ENCODE data around the gene TMEM165.

Gene TMEM165

GRCh38 chr4:55435141-55435841, 39.5 kb downstream of the TMEM165 start:
- H3K9me3 ChIP-seq (ENCODE audit: control insufficient read depth, insufficient read depth, low read length), result no peaks in the 10 kb centered on the region
- no CpG with 5 or more reads among the region's 3 CpGs for WGBS (ENCODE audit: insufficient coverage, insufficient read length)
- H3K4me3 ChIP-seq (ENCODE audit: low read length), result no peak overlapping the region
- H3K27ac ChIP-seq (ENCODE audit: low read length), result no peak overlapping the region
- no peaks in the 10 kb centered on the region for H3K36me3 ChIP-seq (ENCODE audit: control insufficient read depth, insufficient read depth, low read length)
- H3K27me3 ChIP-seq (ENCODE audit: control insufficient read depth, insufficient read depth, low read length), result no peaks in the 10 kb centered on the region
- no peak for DNase-seq (ENCODE audit: low read depth, low spot score)
- peaks cover 1% of the 10 kb centered on the region; the same call in 1 of the 2 replicates for H3K4me1 ChIP-seq (ENCODE audit: control insufficient read depth, insufficient read depth, low read length)

GRCh38 chr4:55437356-55437796, 41.6 kb downstream of the TMEM165 start:
- no peak overlapping the region for H3K4me3 ChIP-seq (ENCODE audit: low read length)
- no peak for DNase-seq (ENCODE audit: low read depth, low spot score)
- no CpG with 5 or more reads among the region's 5 CpGs for WGBS (ENCODE audit: insufficient coverage, insufficient read length)
- no peaks in the 10 kb centered on the region for H3K9me3 ChIP-seq (ENCODE audit: control insufficient read depth, insufficient read depth, low read length)
- H3K27me3 ChIP-seq (ENCODE audit: control insufficient read depth, insufficient read depth, low read length), result no peaks in the 10 kb centered on the region
- H3K27ac ChIP-seq (ENCODE audit: low read length), result no peak overlapping the region
- peaks cover 1% of the 10 kb centered on the region; the same call in 1 of the 2 replicates for H3K4me1 ChIP-seq (ENCODE audit: control insufficient read depth, insufficient read depth, low read length)
- no peaks in the 10 kb centered on the region for H3K36me3 ChIP-seq (ENCODE audit: control insufficient read depth, insufficient read depth, low read length)

DNA sequence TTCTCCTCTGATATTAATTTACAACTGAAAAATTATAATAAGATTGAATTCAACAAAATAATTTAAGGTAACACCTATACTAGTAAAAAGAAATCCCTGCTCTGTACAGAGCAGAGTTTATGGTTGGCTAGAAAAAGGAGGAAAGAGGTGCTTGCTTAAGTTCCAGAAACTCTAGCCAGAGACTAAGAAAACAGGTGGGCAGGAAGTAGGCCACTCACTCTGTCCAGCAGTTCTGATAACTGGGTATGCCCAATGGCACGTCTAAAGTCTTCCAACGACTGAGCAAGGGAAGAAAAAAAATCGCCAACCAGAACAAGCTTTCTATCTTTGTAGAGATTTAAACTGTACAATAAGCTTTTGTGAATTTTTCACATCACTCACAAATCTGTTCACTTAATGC, 42.1 kb downstream of the TMEM165 start:
- DNase-seq (ENCODE audit: low read depth, low spot score), result no peak
- Histone ChIP-seq H3K27me3 (ENCODE audit: control insufficient read depth, insufficient read depth, low read length) (no peaks in the 10 kb centered on the region), H3K36me3 (ENCODE audit: control insufficient read depth, insufficient read depth, low read length) (no peaks in the 10 kb centered on the region), H3K27ac (ENCODE audit: low read length) (no peak overlapping the region), H3K4me1 (ENCODE audit: control insufficient read depth, insufficient read depth, low read length) (peaks cover 1% of the 10 kb centered on the region; the same call in 1 of the 2 replicates), H3K4me3 (ENCODE audit: low read length) (no peak overlapping the region), H3K9me3 (ENCODE audit: control insufficient read depth, insufficient read depth, low read length) (no peaks in the 10 kb centered on the region)
- no CpG with 5 or more reads among the region's 3 CpGs for WGBS (ENCODE audit: insufficient coverage, insufficient read length)

- WGBS (ENCODE audit: insufficient coverage, insufficient read length), result no CpG with 5 or more reads among the region's 2 CpGs
- no peaks in the 10 kb centered on the region for H3K4me1 ChIP-seq (ENCODE audit: control insufficient read depth, insufficient read depth, low read length)
- no peak overlapping the region for H3K4me3 ChIP-seq (ENCODE audit: low read length)
- no peak for DNase-seq (ENCODE audit: low read depth, low spot score)
- H3K27ac ChIP-seq (ENCODE audit: low read length), result no peak overlapping the region
- H3K9me3 ChIP-seq (ENCODE audit: control insufficient read depth, insufficient read depth, low read length), result no peaks in the 10 kb centered on the region
- H3K27me3 ChIP-seq (ENCODE audit: control insufficient read depth, insufficient read depth, low read length), result no peaks in the 10 kb centered on the region
- no peaks in the 10 kb centered on the region for H3K36me3 ChIP-seq (ENCODE audit: control insufficient read depth, insufficient read depth, low read length)
These were observed 42.6 kb downstream of the TMEM165 start for GRCh38 chr4:55438314-55438713.

DNA sequence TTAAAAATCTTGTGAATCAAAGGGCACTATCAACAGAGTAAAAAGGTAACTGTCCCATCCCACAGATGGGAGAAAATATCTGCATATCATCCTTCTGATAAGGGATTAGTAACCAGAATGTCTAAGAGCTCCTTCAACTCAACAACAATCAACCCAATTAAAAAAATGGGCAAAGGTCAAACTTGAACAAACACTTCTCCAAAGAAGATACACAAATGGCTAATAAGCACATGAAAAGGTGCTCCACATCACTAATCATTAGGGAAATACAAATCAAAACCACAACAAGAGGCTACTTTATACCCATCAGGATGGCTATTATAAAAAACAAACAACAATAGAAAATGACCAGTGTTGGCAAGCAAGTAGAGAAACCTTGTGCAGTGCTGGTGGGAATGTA, 43.3 kb downstream of the TMEM165 start:
- Histone ChIP-seq H3K27me3 (ENCODE audit: control insufficient read depth, insufficient read depth, low read length) (no peaks in the 10 kb centered on the region), H3K9me3 (ENCODE audit: control insufficient read depth, insufficient read depth, low read length) (no peaks in the 10 kb centered on the region), H3K36me3 (ENCODE audit: control insufficient read depth, insufficient read depth, low read length) (no peaks in the 10 kb centered on the region), H3K27ac (ENCODE audit: low read length) (no peak overlapping the region), H3K4me3 (ENCODE audit: low read length) (no peak overlapping the region), H3K4me1 (ENCODE audit: control insufficient read depth, insufficient read depth, low read length) (no peaks in the 10 kb centered on the region)
- DNase-seq (ENCODE audit: low read depth, low spot score), result no peak

DNA sequence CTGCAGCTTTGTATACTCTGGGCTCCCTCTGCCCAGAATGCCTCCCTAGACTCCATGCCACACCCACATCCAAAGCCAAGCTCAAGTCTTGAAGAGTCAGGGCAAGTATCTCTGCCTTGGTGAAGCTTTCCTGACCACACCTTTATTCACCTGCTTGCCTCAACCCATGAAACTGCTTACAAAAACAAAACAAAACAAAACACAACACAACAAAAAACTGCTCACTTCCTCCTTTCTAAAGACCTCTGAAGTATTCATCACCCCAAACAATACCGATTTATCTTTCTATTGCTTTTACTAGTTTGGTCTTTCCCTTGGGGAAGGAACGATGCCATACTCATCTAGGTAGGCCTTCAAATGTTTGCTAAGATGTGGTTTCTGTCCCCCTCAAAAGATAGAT, 45.0 kb downstream of the TMEM165 start:
- WGBS (ENCODE audit: insufficient coverage, insufficient read length), result 100% methylated on average over 1 of the region's 2 CpGs

GRCh38 chr4:55442541-55442940, 46.8 kb downstream of the TMEM165 start:
- H3K9me3 ChIP-seq (ENCODE audit: control insufficient read depth, insufficient read depth, low read length), result no peaks in the 10 kb centered on the region
- WGBS (ENCODE audit: insufficient coverage, insufficient read length), result 100% methylated on average over 1 of the region's 1 CpG
- H3K27ac ChIP-seq (ENCODE audit: low read length), result no peak overlapping the region
- H3K36me3 ChIP-seq (ENCODE audit: control insufficient read depth, insufficient read depth, low read length), result no peaks in the 10 kb centered on the region
- H3K4me1 ChIP-seq (ENCODE audit: control insufficient read depth, insufficient read depth, low read length), result no peaks in the 10 kb centered on the region
- no peak for DNase-seq (ENCODE audit: low read depth, low spot score)
- H3K4me3 ChIP-seq (ENCODE audit: low read length), result no peak overlapping the region
- H3K27me3 ChIP-seq (ENCODE audit: control insufficient read depth, insufficient read depth, low read length), result no peaks in the 10 kb centered on the region

More for the DNA sequence above, 45.0 kb downstream of the TMEM165 start:
- Histone ChIP-seq H3K4me3 (ENCODE audit: low read length) (no peak overlapping the region), H3K9me3 (ENCODE audit: control insufficient read depth, insufficient read depth, low read length) (no peaks in the 10 kb centered on the region), H3K27ac (ENCODE audit: low read length) (no peak overlapping the region), H3K4me1 (ENCODE audit: control insufficient read depth, insufficient read depth, low read length) (no peaks in the 10 kb centered on the region), H3K27me3 (ENCODE audit: control insufficient read depth, insufficient read depth, low read length) (no peaks in the 10 kb centered on the region), H3K36me3 (ENCODE audit: control insufficient read depth, insufficient read depth, low read length) (no peaks in the 10 kb centered on the region)
- no peak for DNase-seq (ENCODE audit: low read depth, low spot score)

DNA sequence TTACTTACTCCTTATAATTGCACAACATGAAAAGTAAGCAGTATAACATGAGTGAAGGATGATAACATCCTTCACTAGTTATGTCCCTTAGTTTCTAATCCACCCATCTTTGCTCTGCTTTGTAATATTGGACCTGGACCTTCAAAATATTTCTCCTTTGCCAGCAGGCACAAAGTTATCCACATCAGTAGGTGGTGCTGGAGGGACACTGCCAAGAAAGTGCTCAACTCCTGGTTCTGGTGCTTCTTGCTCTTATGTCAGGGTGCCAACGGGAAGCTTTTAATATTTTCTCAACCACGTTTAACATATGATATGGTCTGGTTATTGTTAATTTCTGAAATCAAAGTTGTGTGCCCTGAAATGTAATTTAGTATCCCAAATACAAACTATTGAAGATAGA, 49.1 kb downstream of the TMEM165 start:
- WGBS (ENCODE audit: insufficient coverage, insufficient read length), result no CpG with 5 or more reads among the region's 2 CpGs
- Histone ChIP-seq H3K9me3 (ENCODE audit: control insufficient read depth, insufficient read depth, low read length) (no peaks in the 10 kb centered on the region), H3K4me1 (ENCODE audit: control insufficient read depth, insufficient read depth, low read length) (no peaks in the 10 kb centered on the region), H3K4me3 (ENCODE audit: low read length) (no peak overlapping the region), H3K36me3 (ENCODE audit: control insufficient read depth, insufficient read depth, low read length) (no peaks in the 10 kb centered on the region), H3K27me3 (ENCODE audit: control insufficient read depth, insufficient read depth, low read length) (no peaks in the 10 kb centered on the region), H3K27ac (ENCODE audit: low read length) (no peak overlapping the region)
- DNase-seq (ENCODE audit: low read depth, low spot score), result no peak

DNA sequence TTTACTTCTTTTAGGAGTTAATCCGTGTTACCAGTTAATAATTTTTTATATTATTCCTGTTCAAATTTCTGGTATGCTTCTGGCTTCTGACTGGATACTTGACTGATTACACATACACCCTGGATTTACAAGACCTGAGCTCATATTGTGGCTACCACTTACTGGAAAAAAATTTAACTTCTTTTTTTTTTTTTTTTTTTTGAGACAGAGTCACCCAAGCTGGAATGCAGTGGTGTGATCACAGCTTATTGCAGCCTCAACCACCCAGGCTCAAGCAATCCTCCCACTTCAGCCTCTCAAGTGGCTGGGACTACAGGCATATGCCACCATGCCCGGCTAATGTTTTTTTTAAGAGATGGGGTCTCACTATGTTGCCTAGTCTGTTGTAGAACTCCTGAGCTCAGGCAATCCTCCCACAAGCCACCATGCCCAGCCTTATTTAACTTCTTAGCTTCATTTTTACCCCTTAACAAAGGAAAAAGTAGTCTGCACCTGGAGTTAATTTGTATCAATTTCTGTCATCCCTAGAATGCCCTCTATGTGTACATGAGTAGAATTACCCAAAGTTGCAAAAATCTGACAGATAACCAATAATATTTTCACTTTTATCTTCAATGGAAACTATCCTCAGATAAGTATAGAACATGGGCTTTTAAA, 50.3 kb downstream of the TMEM165 start:
- no peak for DNase-seq (ENCODE audit: low read depth, low spot score)
- WGBS (ENCODE audit: insufficient coverage, insufficient read length), result no CpG with 5 or more reads among the region's 2 CpGs
- H3K27me3 ChIP-seq (ENCODE audit: control insufficient read depth, insufficient read depth, low read length), result no peaks in the 10 kb centered on the region
- H3K27ac ChIP-seq (ENCODE audit: low read length), result no peak overlapping the region
- no peaks in the 10 kb centered on the region for H3K9me3 ChIP-seq (ENCODE audit: control insufficient read depth, insufficient read depth, low read length)
- H3K4me3 ChIP-seq (ENCODE audit: low read length), result no peak overlapping the region
- no peaks in the 10 kb centered on the region for H3K36me3 ChIP-seq (ENCODE audit: control insufficient read depth, insufficient read depth, low read length)
- no peaks in the 10 kb centered on the region for H3K4me1 ChIP-seq (ENCODE audit: control insufficient read depth, insufficient read depth, low read length)

GRCh38 chr4:55446578-55446922, 50.8 kb downstream of the TMEM165 start:
- Histone ChIP-seq H3K4me3 (ENCODE audit: low read length) (no peak overlapping the region), H3K4me1 (ENCODE audit: control insufficient read depth, insufficient read depth, low read length) (no peaks in the 10 kb centered on the region), H3K27me3 (ENCODE audit: control insufficient read depth, insufficient read depth, low read length) (no peaks in the 10 kb centered on the region), H3K9me3 (ENCODE audit: control insufficient read depth, insufficient read depth, low read length) (no peaks in the 10 kb centered on the region), H3K36me3 (ENCODE audit: control insufficient read depth, insufficient read depth, low read length) (no peaks in the 10 kb centered on the region), H3K27ac (ENCODE audit: low read length) (no peak overlapping the region)
- no CpG with 5 or more reads among the region's 1 CpG for WGBS (ENCODE audit: insufficient coverage, insufficient read length)
- no peak for DNase-seq (ENCODE audit: low read depth, low spot score)
